Endothelial cell of umbilical vein (primary cell): Measurements from ENCODE around the gene CABLES1. TPM values are rescaled to one million over a fixed set of nuclear protein-coding genes. Genes with fewer than 3 reads are reported as not detected.
A peak's percentile ranks its signal among the peaks of the same experiment; 100 is the strongest.

Experiments
- BruUV-seq: library from RNA; stranded (reverse); fragments of 400-500 nt; replicated peaks from 2 replicates; lab custom pipeline; 2021; lab: Mats Ljungman, UMichigan
- CTCF ChIA-PET: fragments of 300-600, 350-600 bp; sonication (Branson Sonifier 250); formaldehyde crosslinking; loops from one replicate; lab custom pipeline; 2021; ENCODE audit warnings: antibody characterized with exemption, inconsistent platforms; lab: Charles Lee
- POLR2A ChIA-PET: fragments of 300-600, 350-600 bp; sonication (Branson Sonifier 250); formaldehyde crosslinking; loops from one replicate; lab custom pipeline; 2021; ENCODE audit warnings: antibody characterized with exemption, inconsistent platforms; lab: Charles Lee
- DNase-seq: peaks from one replicate; pipeline ENCODE4 v3.0.0-alpha.2; 2011; ENCODE audit warnings: low read depth, low spot score
- FAIRE-seq: peaks from 2 replicates; lab custom pipeline; 2011; peaks lifted over from hg19 to GRCh38; lab: Jason Lieb, UNC
- H2AFZ ChIP-seq: 2 replicates; pipeline ENCODE4 v1.6.0; 2012; ENCODE audit warnings: low read depth, low read length, control low read depth, inconsistent platforms
- H3K27ac ChIP-seq: 2 replicates; pipeline ENCODE4 v1.5.1; 2011; ENCODE audit warnings: low read depth, mild to moderate bottlenecking, control low read depth, low read length, moderate library complexity; ENCODE audit not compliant: insufficient read depth
- H3K27me3 ChIP-seq, 2 experiments: 2 replicates each; pipeline versions ENCODE4 v1.6.0 to v1.6.1; 2011; ENCODE audit warnings: low read length in 2 of 2, mixed read lengths in 1 of 2; ENCODE audit not compliant: control insufficient read depth in 2 of 2, insufficient read depth in 2 of 2
- H3K36me3 ChIP-seq, 2 experiments: 2 replicates in 1 of 2; 3 replicates in 1 of 2; pipeline ENCODE4 v1.5.1; 2011; ENCODE audit warnings: low read length in 2 of 2, mild to moderate bottlenecking in 1 of 2, moderate library complexity in 1 of 2; ENCODE audit not compliant: control insufficient read depth in 2 of 2, insufficient read depth in 2 of 2; ENCODE audit errors: extremely low read depth in 1 of 2
- H3K4me1 ChIP-seq: 3 replicates; pipeline ENCODE4 v1.5.1; 2011; ENCODE audit warnings: mild to moderate bottlenecking, low read length; ENCODE audit not compliant: control insufficient read depth, insufficient read depth; ENCODE audit errors: extremely low read depth
- H3K4me2 ChIP-seq: 2 replicates; pipeline ENCODE4 v1.6.1; 2011; ENCODE audit warnings: low read length, control low read depth, mixed read lengths; ENCODE audit not compliant: insufficient read depth
- H3K4me3 ChIP-seq, 3 experiments: fragments of 200-600 bp in 1 of 3; sonication (generic), shearing (Covaris generic) in 1 of 3; replicated peaks in 1 of 3; 2 replicates each; pipeline ENCODE4 v1.5.1; 2011 to 2016; ENCODE audit warnings: control low read depth in 3 of 3, low read length in 3 of 3, mild to moderate bottlenecking in 2 of 3, inconsistent platforms in 1 of 3, low read depth in 1 of 3, moderate library complexity in 1 of 3; ENCODE audit not compliant: insufficient read depth in 1 of 3
- H3K79me2 ChIP-seq: 2 replicates; pipeline ENCODE4 v1.6.0; 2012; ENCODE audit warnings: low read length, inconsistent platforms; ENCODE audit not compliant: control insufficient read depth, insufficient read depth
- H3K9ac ChIP-seq: replicated peaks from 2 replicates; pipeline ENCODE3; 2011; ENCODE audit warnings: low read length, control low read depth; ENCODE audit not compliant: insufficient read depth; ENCODE audit errors: extremely low read depth
- H3K9me1 ChIP-seq: replicated peaks from 3 replicates; pipeline ENCODE4 v1.6.0; 2011; ENCODE audit warnings: mild to moderate bottlenecking, low read length; ENCODE audit not compliant: control insufficient read depth, insufficient read depth; ENCODE audit errors: extremely low read depth
- H3K9me3 ChIP-seq: replicated peaks from 2 replicates; pipeline ENCODE4 v1.5.1; 2012; ENCODE audit warnings: low read length, inconsistent platforms; ENCODE audit not compliant: control insufficient read depth, insufficient read depth
- H4K20me1 ChIP-seq: replicated peaks from 2 replicates; pipeline ENCODE3; 2011; ENCODE audit warnings: mild to moderate bottlenecking, low read length; ENCODE audit not compliant: control insufficient read depth, insufficient read depth; ENCODE audit errors: extremely low read depth
- CTCF ChIP-seq, 2 donors: IDR thresholded peaks; 1 replicate in 1 of 2; 2 replicates in 1 of 2; pipeline ENCODE4 v1.5.1; 2011; ENCODE audit warnings: low read length in 2 of 2, mild to moderate bottlenecking in 2 of 2, moderate library complexity in 2 of 2, control low read depth in 1 of 2, inconsistent platforms in 1 of 2, low read depth in 1 of 2; ENCODE audit not compliant: insufficient read depth in 1 of 2; ENCODE audit errors: extremely low read depth in 1 of 2
- FOS ChIP-seq: IDR thresholded peaks from 2 replicates; pipeline ENCODE4 v1.6.1; 2011; ENCODE audit warnings: mild to moderate bottlenecking, low read length, moderate library complexity, borderline replicate concordance; ENCODE audit not compliant: insufficient read depth
- JUN ChIP-seq: IDR thresholded peaks from 2 replicates; pipeline ENCODE4 v1.6.1; 2011; ENCODE audit warnings: borderline replicate concordance, low read depth; ENCODE audit not compliant: insufficient read length, insufficient read depth
- MYC ChIP-seq: IDR thresholded peaks from one replicate; pipeline ENCODE4 v1.6.1; 2011; ENCODE audit warnings: mild to moderate bottlenecking, low read depth, low read length
- POLR2A ChIP-seq: IDR thresholded peaks from 2 replicates; pipeline ENCODE4 v1.6.1; 2012; ENCODE audit warnings: low read depth, mild to moderate bottlenecking, control low read depth, low read length
- POLR2AphosphoS5 ChIP-seq: IDR thresholded peaks from 2 replicates; pipeline ENCODE4 v1.6.1; 2012; ENCODE audit warnings: low read depth, mild to moderate bottlenecking, control low read depth, low read length, moderate library complexity; ENCODE audit not compliant: insufficient read depth
- dilution Hi-C: fragments of 300-500 bp; cut with MboI; formaldehyde crosslinking; loops from one replicate; pipeline ENCODE4 v1.15.0; 2019; ENCODE audit warnings: low sequenced_read_pairs; ENCODE audit not compliant: extremely low pct_ligation_motif_present
- intact Hi-C: fragments of 100-400 bp; cut with micrococcal nuclease; formaldehyde crosslinking; loops from one replicate; pipeline ENCODE4 v1.10.0; 2022
- polyA plus RNA-seq, 4 experiments: library from polyadenylated mRNA; depleted of rRNA in 3 of 4; stranded (reverse) in 3 of 4; unstranded in 1 of 4; fragments of >200 nt; gene quantifications; 2 replicates each; pipeline versions ENCODE4 v1.2.1 to v1.2.3, GENCODE V29; 2011 to 2012; ENCODE audit warnings: missing spikeins in 1 of 4
- total RNA-seq: library from RNA; stranded (reverse); gene quantifications from 2 replicates; pipeline ENCODE4 v1.2.3, GENCODE V29; 2021
- TF ChIP-seq, protein P1 (sequence below): IDR thresholded peaks from 2 replicates; pipeline ENCODE4 v1.6.1; 2011; ENCODE audit not compliant: insufficient read depth, insufficient read length

Gene CABLES1
- total and polyA plus RNA-seq, 2 donors (not counting 3 experiments of a cell fraction or from before 2014, with no cell fraction given) = 40.2 to 71.1 TPM

- ChIA-PET CTCF (interaction anchor here (0.9 kb wide), 1 partner anchor 13 kb away, joined by 3 read pairs; no protein-coding TSS in a partner anchor), POLR2A (interaction anchor here (0.7 kb wide), 1 partner anchor 9 kb away, joined by 15 read pairs; no protein-coding TSS in a partner anchor)
- Histone ChIP-seq H3K9ac (no peak overlapping the region), H3K4me1 (peaks cover 41% of the 10 kb centered on the region), H3K9me1 (no peaks in the 10 kb centered on the region), H3K4me3 (no peak overlapping the region), H3K27me3 (no peaks in the 10 kb centered on the region), H3K79me2 (no peaks in the 10 kb centered on the region), H3K4me2 (no peak overlapping the region), H2AFZ (peak overlapping the region; percentile 26), H3K36me3 (no peaks in the 10 kb centered on the region), H3K9me3 (no peaks in the 10 kb centered on the region), H4K20me1 (no peaks in the 10 kb centered on the region), H3K27ac (no peak overlapping the region)
- no TSS peak for BruUV-seq
- TF ChIP-seq JUN (peak; percentile 21), POLR2AphosphoS5 (no peak), CTCF (IDR thresholded peaks at IDR 0.05; ENCODE audit: extremely low read depth in 1 of 2, insufficient read depth in 1 of 2, low read depth in 1 of 2, low read length in 2 of 2) (no peak), MYC (no peak), POLR2A (no peak), FOS (peak; percentile 83)
- TF ChIP-seq, protein P1, sequence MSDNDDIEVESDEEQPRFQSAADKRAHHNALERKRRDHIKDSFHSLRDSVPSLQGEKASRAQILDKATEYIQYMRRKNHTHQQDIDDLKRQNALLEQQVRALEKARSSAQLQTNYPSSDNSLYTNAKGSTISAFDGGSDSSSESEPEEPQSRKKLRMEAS = no peak
- DNase-seq (peak; percentile 52), FAIRE-seq (peak; percentile 74)
- intact Hi-C loops (no loop called here), dilution Hi-C loops (no loop called here)
Observed at GRCh38 chr18:23283916-23284430, 148.7 kb downstream of the CABLES1 start.
